GM13977 (cell line): ENCODE data around the gene COL5A2.

ENCODE experiments used
- DNase-seq: peaks from one replicate; pipeline ENCODE4 v3.0.0; 2012; ENCODE audit warnings: low spot score
- in situ Hi-C: fragments of 300-500 bp; cut with MboI; formaldehyde crosslinking; loops from one replicate; pipeline ENCODE4 v1.12.0; 2022; ENCODE audit warnings: low sequenced_read_pairs, low pct_unique_long_range_greater_than_20kb, mixed read lengths, inconsistent platforms; ENCODE audit not compliant: unreplicated experiment
- TF ChIP-seq, protein P1 (sequence below): IDR thresholded peaks from 2 replicates; pipeline ENCODE4 v1.5.1; 2012; ENCODE audit warnings: mild to moderate bottlenecking, control low read depth; ENCODE audit not compliant: insufficient read depth; ENCODE audit errors: extremely low read depth, missing control alignments

The COL5A2 gene

DNA sequence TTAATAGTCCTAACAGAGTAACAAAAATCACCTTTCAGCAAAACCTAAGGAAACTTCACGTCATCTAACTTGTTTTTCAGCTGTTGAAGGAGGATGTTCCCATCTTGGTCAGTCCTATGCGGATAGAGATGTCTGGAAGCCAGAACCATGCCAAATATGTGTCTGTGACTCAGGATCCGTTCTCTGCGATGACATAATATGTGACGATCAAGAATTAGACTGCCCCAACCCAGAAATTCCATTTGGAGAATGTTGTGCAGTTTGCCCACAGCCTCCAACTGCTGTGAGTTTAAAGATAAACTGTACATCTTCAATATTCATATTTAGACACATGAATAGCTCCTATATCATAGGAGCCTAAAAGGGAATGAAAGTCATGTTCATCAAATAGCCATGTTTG lies 194.9 kb downstream of the COL5A2 start:
- TF ChIP-seq, protein P1, sequence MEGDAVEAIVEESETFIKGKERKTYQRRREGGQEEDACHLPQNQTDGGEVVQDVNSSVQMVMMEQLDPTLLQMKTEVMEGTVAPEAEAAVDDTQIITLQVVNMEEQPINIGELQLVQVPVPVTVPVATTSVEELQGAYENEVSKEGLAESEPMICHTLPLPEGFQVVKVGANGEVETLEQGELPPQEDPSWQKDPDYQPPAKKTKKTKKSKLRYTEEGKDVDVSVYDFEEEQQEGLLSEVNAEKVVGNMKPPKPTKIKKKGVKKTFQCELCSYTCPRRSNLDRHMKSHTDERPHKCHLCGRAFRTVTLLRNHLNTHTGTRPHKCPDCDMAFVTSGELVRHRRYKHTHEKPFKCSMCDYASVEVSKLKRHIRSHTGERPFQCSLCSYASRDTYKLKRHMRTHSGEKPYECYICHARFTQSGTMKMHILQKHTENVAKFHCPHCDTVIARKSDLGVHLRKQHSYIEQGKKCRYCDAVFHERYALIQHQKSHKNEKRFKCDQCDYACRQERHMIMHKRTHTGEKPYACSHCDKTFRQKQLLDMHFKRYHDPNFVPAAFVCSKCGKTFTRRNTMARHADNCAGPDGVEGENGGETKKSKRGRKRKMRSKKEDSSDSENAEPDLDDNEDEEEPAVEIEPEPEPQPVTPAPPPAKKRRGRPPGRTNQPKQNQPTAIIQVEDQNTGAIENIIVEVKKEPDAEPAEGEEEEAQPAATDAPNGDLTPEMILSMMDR = no peak
- no peak for DNase-seq
- in situ Hi-C loops = no loop called here

DNA sequence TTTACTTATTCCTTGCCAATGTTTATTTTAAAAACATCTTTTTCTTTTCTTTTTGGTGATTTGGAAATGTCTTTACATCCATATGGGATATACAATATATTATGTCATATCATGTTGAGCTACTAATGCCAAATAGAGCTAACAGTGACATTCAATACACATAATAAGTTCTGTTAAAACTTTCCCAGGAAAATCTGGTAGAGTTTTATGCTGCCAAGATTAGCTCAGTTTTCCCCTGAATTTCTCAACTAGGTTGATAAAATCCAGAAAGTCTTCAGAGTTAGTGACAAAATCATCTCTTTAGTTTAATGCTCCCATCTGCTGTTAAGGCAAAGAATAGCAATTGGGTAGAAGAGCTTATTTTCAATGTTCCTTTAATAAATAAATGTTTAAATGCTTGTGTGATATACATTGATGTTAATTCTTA lies 195.5 kb downstream of the COL5A2 start:
- TF ChIP-seq, protein P1 = no peak
- in situ Hi-C loops = no loop called here
- no peak for DNase-seq

DNA sequence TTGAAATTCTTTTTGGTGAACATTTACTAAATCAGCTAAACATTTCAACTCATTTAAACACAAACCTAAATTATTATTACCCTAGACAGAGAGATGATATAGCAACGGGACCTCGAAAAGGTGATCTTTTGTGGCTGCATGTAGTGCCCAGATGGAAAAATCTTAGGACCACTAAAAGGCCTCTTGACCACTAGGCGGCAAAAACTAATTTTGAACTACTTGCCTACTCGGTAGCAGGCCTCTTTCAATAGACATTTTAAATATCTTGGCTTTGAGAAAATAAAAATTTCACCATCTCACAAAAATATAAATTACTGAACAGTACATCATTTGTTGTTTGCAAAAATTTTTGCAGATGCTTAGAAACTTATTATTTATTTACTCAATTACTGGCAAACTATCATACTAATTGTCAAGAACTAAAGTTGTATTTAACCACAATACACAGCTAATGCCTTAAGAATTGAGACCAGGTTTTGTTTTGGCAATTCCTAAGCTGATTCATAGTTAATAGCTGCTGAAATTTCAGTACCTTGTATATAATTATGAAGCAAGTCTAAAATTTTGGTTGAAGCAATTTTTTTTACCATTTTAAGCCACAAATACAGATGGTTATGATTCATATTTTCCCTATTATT lies 196.0 kb downstream of the COL5A2 start:
- TF ChIP-seq, protein P1 = peak; percentile 22
- in situ Hi-C loops = no loop called here
- no peak for DNase-seq
